ENCODE measurements around the gene MRPS30.
A peak's percentile ranks its signal among the peaks of the same experiment; 100 is the strongest.

MRPS30 gene

GRCh38 chr5:44806608-44807007, 2.1 kb upstream of the MRPS30 start:
- Histone ChIP-seq H3K27ac (replicated peaks) (no peak overlapping the region), H3K4me3 (replicated peaks; ENCODE audit: insufficient read depth, low read length) (no peak overlapping the region), H3K27me3 (ENCODE audit: insufficient read depth, poor library complexity, severe bottlenecking) (no peaks in the 10 kb centered on the region)
- no peak for DNase-seq (ENCODE audit: low read depth in 1 of 2, low spot score in 1 of 2)
- no peak for TF ChIP-seq GABPA (IDR thresholded peaks at IDR 0.05; ENCODE audit: low read depth)
- TF ChIP-seq SPI1 (IDR thresholded peaks at IDR 0.05; ENCODE audit: borderline replicate concordance, low read depth): no peak
- TF ChIP-seq REST (IDR thresholded peaks at IDR 0.05; ENCODE audit: insufficient replicate concordance, low read depth): no peak
- no peak for TF ChIP-seq POLR2AphosphoS5 (IDR thresholded peaks at IDR 0.05; ENCODE audit: low read depth)
- no peak for TF ChIP-seq CTCF (IDR thresholded peaks at IDR 0.05; ENCODE audit: insufficient read depth, low read length)

GRCh38 chr5:44807269-44807668, 1.5 kb upstream of the MRPS30 start:
- no peak overlapping the region for H3K27ac ChIP-seq (replicated peaks)
- H3K4me3 ChIP-seq (replicated peaks; ENCODE audit: insufficient read depth, low read length): no peak overlapping the region
- no peaks in the 10 kb centered on the region for H3K27me3 ChIP-seq (ENCODE audit: insufficient read depth, poor library complexity, severe bottlenecking)
- no peak for DNase-seq (ENCODE audit: low read depth in 1 of 2, low spot score in 1 of 2)
- no peak for TF ChIP-seq POLR2AphosphoS5 (IDR thresholded peaks at IDR 0.05; ENCODE audit: low read depth)
- no peak for TF ChIP-seq GABPA (IDR thresholded peaks at IDR 0.05; ENCODE audit: low read depth)
- TF ChIP-seq SPI1 (IDR thresholded peaks at IDR 0.05; ENCODE audit: borderline replicate concordance, low read depth): no peak
- no peak for TF ChIP-seq CTCF (IDR thresholded peaks at IDR 0.05; ENCODE audit: insufficient read depth, low read length)
- no peak for TF ChIP-seq REST (IDR thresholded peaks at IDR 0.05; ENCODE audit: insufficient replicate concordance, low read depth)

GRCh38 chr5:44809215-44809955, 638 bp downstream of the MRPS30 start:
- no peaks in the 10 kb centered on the region for H3K27me3 ChIP-seq (ENCODE audit: insufficient read depth, poor library complexity, severe bottlenecking)
- H3K4me3 ChIP-seq (replicated peaks; ENCODE audit: insufficient read depth, low read length): peak overlapping the region; percentile 80
- peak; percentile 42 to 59 for DNase-seq (ENCODE audit: low read depth in 1 of 2, low spot score in 1 of 2)
- TF ChIP-seq SPI1 (IDR thresholded peaks at IDR 0.05; ENCODE audit: borderline replicate concordance, low read depth): no peak
- TF ChIP-seq POLR2AphosphoS5 (IDR thresholded peaks at IDR 0.05; ENCODE audit: low read depth): no peak
- no peak for TF ChIP-seq REST (IDR thresholded peaks at IDR 0.05; ENCODE audit: insufficient replicate concordance, low read depth)
- no peak for TF ChIP-seq GABPA (IDR thresholded peaks at IDR 0.05; ENCODE audit: low read depth)
- no peak for TF ChIP-seq CTCF (IDR thresholded peaks at IDR 0.05; ENCODE audit: insufficient read depth, low read length)
- peak overlapping the region; percentile 95 for H3K27ac ChIP-seq (replicated peaks)

Data from HL-60 (cell line).